GM12874 (cell line): ENCODE data around the gene PRDM5.

Experiments used
- TF ChIP-seq, protein P1 (sequence below): IDR thresholded peaks from 2 replicates; pipeline ENCODE4 v1.5.1; 2011; ENCODE audit warnings: low read depth, mild to moderate bottlenecking, control low read depth, low read length, moderate library complexity; ENCODE audit not compliant: insufficient read depth

Gene PRDM5

DNA sequence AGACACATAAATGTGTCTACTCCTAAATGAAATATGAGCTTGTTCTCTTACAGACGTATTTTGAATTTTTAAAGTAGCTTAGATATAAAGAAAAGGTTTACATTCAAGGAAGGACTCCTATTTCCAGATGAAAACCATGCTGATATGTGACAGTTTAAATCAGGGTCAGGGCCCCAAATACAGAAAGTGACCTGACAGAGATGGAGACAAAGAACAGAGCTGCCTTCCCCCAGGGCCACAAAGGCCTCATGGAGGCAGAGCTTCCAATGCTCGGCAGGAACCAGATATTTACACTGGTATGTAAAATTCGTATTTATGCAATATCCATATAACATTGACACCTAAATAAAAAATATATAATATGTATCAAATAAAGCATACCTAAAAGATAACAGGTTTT is 124.0 kb downstream of the PRDM5 start:
- TF ChIP-seq, protein P1, sequence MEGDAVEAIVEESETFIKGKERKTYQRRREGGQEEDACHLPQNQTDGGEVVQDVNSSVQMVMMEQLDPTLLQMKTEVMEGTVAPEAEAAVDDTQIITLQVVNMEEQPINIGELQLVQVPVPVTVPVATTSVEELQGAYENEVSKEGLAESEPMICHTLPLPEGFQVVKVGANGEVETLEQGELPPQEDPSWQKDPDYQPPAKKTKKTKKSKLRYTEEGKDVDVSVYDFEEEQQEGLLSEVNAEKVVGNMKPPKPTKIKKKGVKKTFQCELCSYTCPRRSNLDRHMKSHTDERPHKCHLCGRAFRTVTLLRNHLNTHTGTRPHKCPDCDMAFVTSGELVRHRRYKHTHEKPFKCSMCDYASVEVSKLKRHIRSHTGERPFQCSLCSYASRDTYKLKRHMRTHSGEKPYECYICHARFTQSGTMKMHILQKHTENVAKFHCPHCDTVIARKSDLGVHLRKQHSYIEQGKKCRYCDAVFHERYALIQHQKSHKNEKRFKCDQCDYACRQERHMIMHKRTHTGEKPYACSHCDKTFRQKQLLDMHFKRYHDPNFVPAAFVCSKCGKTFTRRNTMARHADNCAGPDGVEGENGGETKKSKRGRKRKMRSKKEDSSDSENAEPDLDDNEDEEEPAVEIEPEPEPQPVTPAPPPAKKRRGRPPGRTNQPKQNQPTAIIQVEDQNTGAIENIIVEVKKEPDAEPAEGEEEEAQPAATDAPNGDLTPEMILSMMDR, result no peak

DNA sequence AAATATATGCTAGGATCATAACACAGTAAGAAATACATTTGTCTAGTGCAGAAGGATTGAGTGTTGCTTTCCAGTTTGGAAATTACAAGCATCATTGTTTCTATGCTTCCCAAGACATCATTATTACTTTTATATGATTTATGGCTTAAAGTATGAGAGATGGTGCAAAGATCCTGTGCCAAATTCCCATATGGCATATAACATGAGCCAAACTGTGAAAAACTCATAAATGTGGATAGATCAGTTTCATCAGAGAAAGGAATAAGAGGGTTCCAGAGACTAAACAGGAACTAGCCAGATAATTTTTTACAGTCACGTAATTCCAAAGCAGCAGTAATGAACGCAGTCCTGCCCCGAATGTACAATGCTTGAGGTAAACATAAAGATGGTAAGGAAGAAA is 126.3 kb downstream of the PRDM5 start:
- TF ChIP-seq, protein P1, result no peak

DNA sequence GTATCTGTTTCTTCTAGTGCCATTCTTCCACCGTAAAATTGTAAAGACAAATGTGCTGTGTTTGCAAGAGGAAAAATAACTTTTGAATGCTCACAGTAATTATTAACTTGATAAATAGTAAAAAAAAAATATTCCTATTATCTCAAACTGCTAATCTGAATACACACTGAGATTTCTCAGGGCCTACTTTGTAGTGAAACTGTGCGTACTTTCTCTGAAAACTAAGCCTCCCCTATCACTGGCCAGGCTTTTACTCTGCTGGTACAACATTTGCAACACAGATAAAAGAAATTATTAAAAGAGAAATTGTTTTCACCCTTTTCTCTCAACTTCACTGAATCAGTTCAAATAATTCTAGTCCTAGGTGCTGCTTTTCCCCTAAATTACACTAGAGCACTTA is 137.3 kb downstream of the PRDM5 start:
- TF ChIP-seq, protein P1, result no peak

DNA sequence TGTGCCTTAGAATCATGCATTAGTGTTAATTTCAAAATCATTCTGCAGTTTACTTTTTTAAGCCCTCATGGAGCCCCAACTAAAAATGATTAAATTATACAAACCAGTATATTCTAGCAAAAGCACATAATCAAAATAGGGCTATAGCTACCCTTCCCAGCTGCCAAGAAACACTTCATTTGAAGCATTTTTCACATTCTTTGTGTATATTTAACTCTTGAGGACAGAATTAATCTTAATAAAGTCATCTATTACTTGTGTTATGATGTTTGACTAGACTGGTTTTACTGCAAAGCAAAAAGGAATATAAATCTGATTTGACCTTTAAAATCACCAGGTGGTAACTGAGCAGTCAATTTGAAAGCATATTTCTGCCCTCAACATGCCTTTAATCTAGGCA is 145.1 kb downstream of the PRDM5 start:
- TF ChIP-seq, protein P1, result no peak

DNA sequence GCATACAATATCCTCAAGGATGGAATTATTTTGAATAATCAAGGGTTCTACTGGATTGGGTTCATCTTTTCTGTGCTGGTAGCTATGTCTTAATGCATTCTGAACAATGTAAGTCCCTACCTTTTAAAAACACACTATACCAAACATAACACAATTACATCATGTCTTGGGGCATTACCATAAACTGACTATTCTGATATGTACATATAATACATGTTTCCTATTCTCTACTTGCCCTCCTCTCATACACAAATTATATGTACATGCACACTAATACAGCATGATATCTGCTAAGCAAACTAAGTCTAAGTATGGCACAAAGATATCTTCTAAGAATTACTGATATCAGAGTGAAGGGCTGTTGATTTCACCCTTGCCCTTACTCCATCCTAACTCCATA is 147.1 kb downstream of the PRDM5 start:
- TF ChIP-seq, protein P1, result no peak

DNA sequence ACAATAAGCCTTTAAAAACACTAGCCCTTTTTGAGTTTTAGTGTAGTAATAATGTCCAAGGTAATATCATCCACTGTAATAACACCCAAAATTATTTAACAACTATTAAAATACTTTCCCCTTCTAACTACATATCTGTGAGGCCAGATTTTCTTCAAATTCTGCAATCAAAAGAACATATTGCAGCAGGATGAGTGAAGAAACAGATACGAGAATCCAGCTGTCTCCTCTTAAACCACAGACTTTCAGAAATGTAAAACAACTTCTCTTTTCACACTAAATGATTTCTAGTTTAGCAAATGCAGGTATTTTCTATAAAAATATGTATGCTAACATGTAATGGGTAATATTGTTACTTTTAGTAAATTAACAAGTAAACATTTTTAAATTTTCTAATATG is 148.9 kb downstream of the PRDM5 start:
- TF ChIP-seq, protein P1, result no peak

DNA sequence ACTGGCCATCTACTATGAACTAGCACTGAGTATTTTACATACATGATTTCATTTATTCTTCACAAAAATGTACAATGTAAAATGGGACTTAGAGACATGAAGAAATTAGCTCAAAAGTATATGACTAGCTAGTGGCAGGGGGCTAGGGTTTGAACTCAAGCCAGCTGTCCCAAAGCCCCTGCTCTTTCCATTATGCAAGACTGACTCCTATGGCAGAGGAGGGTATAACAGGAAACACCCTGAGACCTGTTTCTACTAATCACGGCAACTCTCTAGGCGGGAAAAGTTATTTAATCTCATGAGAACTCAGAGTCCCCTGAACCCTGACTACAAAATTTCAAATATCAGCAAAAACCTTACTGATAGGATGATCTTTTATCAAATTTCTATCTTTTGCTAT is 150.6 kb downstream of the PRDM5 start:
- TF ChIP-seq, protein P1, result no peak

DNA sequence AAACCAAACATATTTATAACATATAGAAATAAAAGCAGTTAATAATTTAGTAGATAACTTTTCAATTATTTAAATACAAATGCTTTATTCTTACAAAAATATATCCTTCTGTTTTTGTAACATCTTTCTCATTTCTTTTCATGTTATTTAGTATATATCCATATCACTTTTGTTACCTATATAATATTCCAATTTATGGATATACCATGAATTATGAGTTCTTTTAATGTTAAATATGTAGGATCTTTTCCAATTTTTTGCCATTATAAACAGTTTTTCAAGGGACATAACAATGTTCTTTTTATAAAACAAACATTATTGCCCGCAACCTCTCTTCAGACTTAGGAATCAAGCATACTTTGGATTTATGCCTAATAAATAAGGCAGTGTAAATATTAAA is 151.6 kb downstream of the PRDM5 start:
- TF ChIP-seq, protein P1, result no peak
